ENCODE data around the gene SNAP29. TPM values are rescaled to one million over a fixed set of nuclear protein-coding genes. Genes with fewer than 3 reads are reported as not detected.

The SNAP29 gene
- total RNA-seq, 1 experiment from 2014 or later: 24.5 TPM

- ATAC-seq (no peak), DNase-seq (ENCODE audit: low read depth, low spot score) (no peak)
- H3K36me3 ChIP-seq (ENCODE audit: control insufficient read depth, insufficient read depth, low read length): no peaks in the 10 kb centered on the region; the same call in 1 of the 2 replicates
- H3K27me3 ChIP-seq (ENCODE audit: control insufficient read depth, insufficient read depth, low read length): no peaks in the 10 kb centered on the region
- in situ Hi-C loops (cut with HindIII; ENCODE audit: low pct_unique_long_range_greater_than_20kb, low sequenced_read_pairs) (no loop called here), intact Hi-C loops (cut with micrococcal nuclease; ENCODE audit: unreplicated experiment) (no loop called here)
- POLR2A ChIA-PET: no interaction called here
- no peaks in the 10 kb centered on the region for H3K9me3 ChIP-seq (ENCODE audit: control insufficient read depth, insufficient read depth, low read depth, low read length)
- no peak overlapping the region for H3K4me3 ChIP-seq (ENCODE audit: low read depth in 2 of 2, low read length in 2 of 2)
- no peak overlapping the region for H3K27ac ChIP-seq (ENCODE audit: low read length)
- CTCF ChIA-PET: no interaction called here
- BruUV-seq (replicated peaks): no TSS peak
- H3K4me1 ChIP-seq (ENCODE audit: control insufficient read depth, insufficient read depth, low read length): no peaks in the 10 kb centered on the region
- TF ChIP-seq POLR2AphosphoS5 (IDR thresholded peaks at IDR 0.05; ENCODE audit: low read depth, low read length) (no peak), TCF7L2 (IDR thresholded peaks at IDR 0.05; ENCODE audit: low read depth, low read length) (no peak), CTCF (IDR thresholded peaks at IDR 0.05) (no peak), SIN3A (IDR thresholded peaks at IDR 0.05; ENCODE audit: borderline replicate concordance, insufficient read depth, low read depth, low read length) (no peak)
- TF ChIP-seq, protein P1, sequence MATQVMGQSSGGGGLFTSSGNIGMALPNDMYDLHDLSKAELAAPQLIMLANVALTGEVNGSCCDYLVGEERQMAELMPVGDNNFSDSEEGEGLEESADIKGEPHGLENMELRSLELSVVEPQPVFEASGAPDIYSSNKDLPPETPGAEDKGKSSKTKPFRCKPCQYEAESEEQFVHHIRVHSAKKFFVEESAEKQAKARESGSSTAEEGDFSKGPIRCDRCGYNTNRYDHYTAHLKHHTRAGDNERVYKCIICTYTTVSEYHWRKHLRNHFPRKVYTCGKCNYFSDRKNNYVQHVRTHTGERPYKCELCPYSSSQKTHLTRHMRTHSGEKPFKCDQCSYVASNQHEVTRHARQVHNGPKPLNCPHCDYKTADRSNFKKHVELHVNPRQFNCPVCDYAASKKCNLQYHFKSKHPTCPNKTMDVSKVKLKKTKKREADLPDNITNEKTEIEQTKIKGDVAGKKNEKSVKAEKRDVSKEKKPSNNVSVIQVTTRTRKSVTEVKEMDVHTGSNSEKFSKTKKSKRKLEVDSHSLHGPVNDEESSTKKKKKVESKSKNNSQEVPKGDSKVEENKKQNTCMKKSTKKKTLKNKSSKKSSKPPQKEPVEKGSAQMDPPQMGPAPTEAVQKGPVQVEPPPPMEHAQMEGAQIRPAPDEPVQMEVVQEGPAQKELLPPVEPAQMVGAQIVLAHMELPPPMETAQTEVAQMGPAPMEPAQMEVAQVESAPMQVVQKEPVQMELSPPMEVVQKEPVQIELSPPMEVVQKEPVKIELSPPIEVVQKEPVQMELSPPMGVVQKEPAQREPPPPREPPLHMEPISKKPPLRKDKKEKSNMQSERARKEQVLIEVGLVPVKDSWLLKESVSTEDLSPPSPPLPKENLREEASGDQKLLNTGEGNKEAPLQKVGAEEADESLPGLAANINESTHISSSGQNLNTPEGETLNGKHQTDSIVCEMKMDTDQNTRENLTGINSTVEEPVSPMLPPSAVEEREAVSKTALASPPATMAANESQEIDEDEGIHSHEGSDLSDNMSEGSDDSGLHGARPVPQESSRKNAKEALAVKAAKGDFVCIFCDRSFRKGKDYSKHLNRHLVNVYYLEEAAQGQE (IDR thresholded peaks at IDR 0.05; ENCODE audit: insufficient read depth in 1 of 2, low read depth in 2 of 2, low read length in 1 of 2): no peak
Observed at GRCh38 chr22:20868025-20868962, 9.5 kb downstream of the SNAP29 start.

DNA sequence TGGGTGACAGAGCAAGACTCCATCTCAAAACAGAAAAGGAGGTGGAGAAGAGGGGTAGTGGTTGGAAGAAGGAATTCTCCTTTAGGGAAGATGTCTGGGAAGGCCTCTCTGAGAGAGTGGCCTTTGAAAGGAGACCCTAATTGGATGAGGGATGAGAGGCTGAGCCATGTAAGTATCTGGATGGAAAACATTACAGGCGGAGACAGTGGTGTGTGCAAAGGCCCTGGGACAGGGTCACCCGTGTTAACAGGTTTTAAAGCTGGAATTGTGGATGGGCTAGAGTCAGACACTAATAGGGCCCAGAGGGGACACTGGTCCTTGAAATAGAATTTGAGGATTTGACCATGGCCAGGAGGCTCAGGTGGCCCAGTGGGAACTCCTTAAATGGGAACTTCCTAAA, 10.4 kb downstream of the SNAP29 start:
- DNase-seq (ENCODE audit: low read depth, low spot score) (no peak), ATAC-seq (no peak)
- Histone ChIP-seq H3K4me1 (ENCODE audit: control insufficient read depth, insufficient read depth, low read length) (no peaks in the 10 kb centered on the region), H3K36me3 (ENCODE audit: control insufficient read depth, insufficient read depth, low read length) (no peaks in the 10 kb centered on the region; the same call in 1 of the 2 replicates), H3K4me3 (ENCODE audit: low read depth in 2 of 2, low read length in 2 of 2) (no peak overlapping the region), H3K9me3 (ENCODE audit: control insufficient read depth, insufficient read depth, low read depth, low read length) (no peaks in the 10 kb centered on the region), H3K27ac (ENCODE audit: low read length) (no peak overlapping the region), H3K27me3 (ENCODE audit: control insufficient read depth, insufficient read depth, low read length) (no peaks in the 10 kb centered on the region)
- TF ChIP-seq TCF7L2 (IDR thresholded peaks at IDR 0.05; ENCODE audit: low read depth, low read length) (no peak), SIN3A (IDR thresholded peaks at IDR 0.05; ENCODE audit: borderline replicate concordance, insufficient read depth, low read depth, low read length) (no peak), POLR2AphosphoS5 (IDR thresholded peaks at IDR 0.05; ENCODE audit: low read depth, low read length) (no peak), CTCF (IDR thresholded peaks at IDR 0.05) (no peak)
- TF ChIP-seq, protein P1 (IDR thresholded peaks at IDR 0.05; ENCODE audit: insufficient read depth in 1 of 2, low read depth in 2 of 2, low read length in 1 of 2): no peak
- CTCF ChIA-PET: no interaction called here
- POLR2A ChIA-PET: no interaction called here
- intact Hi-C loops (cut with micrococcal nuclease; ENCODE audit: unreplicated experiment) (no loop called here), in situ Hi-C loops (cut with HindIII; ENCODE audit: low pct_unique_long_range_greater_than_20kb, low sequenced_read_pairs) (no loop called here)
- BruUV-seq (replicated peaks): no TSS peak

All from Panc1 (cell line).